OCI-LY1 (cell line): ENCODE data around the gene WIPF2.

Experiments used
- H2AFZ ChIP-seq: fragments of 200-600 bp; sonication (generic), shearing (Covaris generic); 2 replicates; pipeline ENCODE4 v1.6.0; 2014; ENCODE audit warnings: antibody characterized with exemption, mild to moderate bottlenecking, low read length
- H3F3A ChIP-seq: fragments of 200-600 bp; sonication (generic), shearing (Covaris generic); 2 replicates; pipeline ENCODE4 v1.6.0; 2014; ENCODE audit warnings: mild to moderate bottlenecking, antibody characterized with exemption, low read length, moderate library complexity; ENCODE audit not compliant: insufficient read depth
- H3K27ac ChIP-seq: fragments of 200-600 bp; sonication (generic); 2 replicates; pipeline ENCODE4 v1.5.1; 2014; ENCODE audit warnings: low read length, mixed run types, mild to moderate bottlenecking, low read depth; ENCODE audit not compliant: poor library complexity, severe bottlenecking
- H3K27me3 ChIP-seq: fragments of 200-600 bp; sonication (generic); 2 replicates; pipeline ENCODE4 v1.6.0; 2014; ENCODE audit warnings: antibody characterized with exemption, mild to moderate bottlenecking, low read length, moderate library complexity; ENCODE audit not compliant: insufficient read depth
- H3K36me3 ChIP-seq: fragments of 200-600 bp; sonication (generic); 2 replicates; pipeline ENCODE4 v1.6.1; 2014; ENCODE audit warnings: mild to moderate bottlenecking, antibody characterized with exemption, low read length, moderate library complexity, mixed read lengths; ENCODE audit not compliant: insufficient read depth
- H3K4me1 ChIP-seq: fragments of 200-600 bp; sonication (generic); 2 replicates; pipeline ENCODE4 v1.5.1; 2014; ENCODE audit warnings: mild to moderate bottlenecking, low read length, moderate library complexity; ENCODE audit not compliant: insufficient read depth, severe bottlenecking
- H3K4me2 ChIP-seq: fragments of 200-600 bp; sonication (generic), shearing (Covaris generic); 2 replicates; pipeline ENCODE4 v1.6.1; 2014; ENCODE audit warnings: low read length
- H3K4me3 ChIP-seq: fragments of 200-600 bp; sonication (generic); 2 replicates; pipeline ENCODE4 v1.5.1; 2014; ENCODE audit warnings: low read length, low read depth, mild to moderate bottlenecking, mixed read lengths; ENCODE audit not compliant: poor library complexity, severe bottlenecking
- H3K79me2 ChIP-seq: fragments of 200-600 bp; shearing (Covaris generic); 2 replicates; pipeline ENCODE4 v1.6.1; 2016; ENCODE audit warnings: mixed run types, low read length, mixed read lengths; ENCODE audit not compliant: insufficient read depth
- H3K9ac ChIP-seq: fragments of 200-600 bp; sonication (generic), shearing (Covaris generic); 2 replicates; pipeline ENCODE4 v1.6.1; 2014; ENCODE audit warnings: mild to moderate bottlenecking, low read length, mixed read lengths
- H3K9me2 ChIP-seq: fragments of 200-600 bp; sonication (generic), shearing (Covaris generic); 2 replicates; pipeline ENCODE4 v1.6.1; 2014; ENCODE audit warnings: low read depth, mild to moderate bottlenecking, low read length, mixed read lengths
- H3K9me3 ChIP-seq: fragments of 200-600 bp; shearing (Covaris generic); 2 replicates; pipeline ENCODE4 v1.6.1; 2014; ENCODE audit warnings: low read length, mixed read lengths
- H4K20me1 ChIP-seq: fragments of 200-600 bp; sonication (generic), shearing (Covaris generic); 2 replicates; pipeline ENCODE4 v1.6.0; 2016; ENCODE audit warnings: mild to moderate bottlenecking, low read length; ENCODE audit not compliant: insufficient read depth
- CTCF ChIP-seq: fragments of 200-600 bp; sonication (generic), shearing (Covaris generic); IDR thresholded peaks from 2 replicates; pipeline ENCODE4 v1.5.1; 2017; ENCODE audit warnings: mild to moderate bottlenecking, antibody characterized with exemption, low read length, moderate library complexity, mixed read lengths
- EZH2 ChIP-seq: fragments of 200-600 bp; sonication (generic), shearing (Covaris generic); IDR thresholded peaks from 2 replicates; pipeline ENCODE4 v1.8.0; 2017; ENCODE audit warnings: borderline replicate concordance, mixed run types, mild to moderate bottlenecking, antibody characterized with exemption, low read length, moderate library complexity, mixed read lengths

Gene WIPF2

GRCh38 chr17:40243761-40244160 lies 24.7 kb downstream of the WIPF2 start:
- Histone ChIP-seq H3K9me3 (no peaks in the 10 kb centered on the region), H3K4me3 (no peak overlapping the region), H3K36me3 (peaks cover 4% of the 10 kb centered on the region; the same call in 1 of the 2 replicates), H3K4me1 (peaks cover 16% of the 10 kb centered on the region), H4K20me1 (no peaks in the 10 kb centered on the region), H3K9ac (no peak overlapping the region), H2AFZ (no peak overlapping the region), H3K27me3 (no peaks in the 10 kb centered on the region), H3K9me2 (no peaks in the 10 kb centered on the region), H3K79me2 (peaks cover 7% of the 10 kb centered on the region; the same call in 1 of the 2 replicates), H3K27ac (no peak overlapping the region), H3K4me2 (no peak overlapping the region), H3F3A (no peaks in the 10 kb centered on the region)
- no peak for TF ChIP-seq EZH2
- no peak for TF ChIP-seq CTCF

- H4K20me1 ChIP-seq: no peaks in the 10 kb centered on the region
- H3F3A ChIP-seq: no peaks in the 10 kb centered on the region
- no peaks in the 10 kb centered on the region for H3K27me3 ChIP-seq
- H3K9ac ChIP-seq: no peak overlapping the region
- H2AFZ ChIP-seq: no peak overlapping the region
- H3K4me2 ChIP-seq: no peak overlapping the region
- H3K9me2 ChIP-seq: no peaks in the 10 kb centered on the region
- no peaks in the 10 kb centered on the region for H3K9me3 ChIP-seq
- peaks cover 4% of the 10 kb centered on the region; the same call in 1 of the 2 replicates for H3K36me3 ChIP-seq
- H3K79me2 ChIP-seq: peaks cover 12% of the 10 kb centered on the region; the same call in 1 of the 2 replicates
- H3K4me1 ChIP-seq: peaks cover 16% of the 10 kb centered on the region
- H3K27ac ChIP-seq: no peak overlapping the region
- no peak for TF ChIP-seq CTCF
- TF ChIP-seq EZH2: no peak
- H3K4me3 ChIP-seq: no peak overlapping the region
Observed at GRCh38 chr17:40244255-40244654, 25.2 kb downstream of the WIPF2 start.

GRCh38 chr17:40247926-40248495 lies 28.9 kb downstream of the WIPF2 start:
- Histone ChIP-seq H3K4me1 (peaks cover 1% of the 10 kb centered on the region), H3K9me3 (no peaks in the 10 kb centered on the region), H4K20me1 (no peaks in the 10 kb centered on the region), H3K4me2 (no peak overlapping the region), H3K27ac (no peak overlapping the region), H3K27me3 (no peaks in the 10 kb centered on the region), H3F3A (no peaks in the 10 kb centered on the region), H3K36me3 (peaks cover 4% of the 10 kb centered on the region; the same call in 1 of the 2 replicates), H3K4me3 (no peak overlapping the region), H3K9ac (no peak overlapping the region), H3K9me2 (no peaks in the 10 kb centered on the region), H3K79me2 (peaks cover 15% of the 10 kb centered on the region), H2AFZ (no peak overlapping the region)
- TF ChIP-seq EZH2: no peak
- no peak for TF ChIP-seq CTCF
